ENCODE measurements around the gene GNAI3. TPM values are rescaled to one million over a fixed set of nuclear protein-coding genes. Genes with fewer than 3 reads are reported as not detected.
A peak's percentile ranks its signal among the peaks of the same experiment; 100 is the strongest.

Gene GNAI3
- total and polyA plus RNA-seq, 2 of the 8 experiments (the other 6 are each of a cell fraction or from before 2014, with no cell fraction given): 4.0 to 9.8 TPM

DNA sequence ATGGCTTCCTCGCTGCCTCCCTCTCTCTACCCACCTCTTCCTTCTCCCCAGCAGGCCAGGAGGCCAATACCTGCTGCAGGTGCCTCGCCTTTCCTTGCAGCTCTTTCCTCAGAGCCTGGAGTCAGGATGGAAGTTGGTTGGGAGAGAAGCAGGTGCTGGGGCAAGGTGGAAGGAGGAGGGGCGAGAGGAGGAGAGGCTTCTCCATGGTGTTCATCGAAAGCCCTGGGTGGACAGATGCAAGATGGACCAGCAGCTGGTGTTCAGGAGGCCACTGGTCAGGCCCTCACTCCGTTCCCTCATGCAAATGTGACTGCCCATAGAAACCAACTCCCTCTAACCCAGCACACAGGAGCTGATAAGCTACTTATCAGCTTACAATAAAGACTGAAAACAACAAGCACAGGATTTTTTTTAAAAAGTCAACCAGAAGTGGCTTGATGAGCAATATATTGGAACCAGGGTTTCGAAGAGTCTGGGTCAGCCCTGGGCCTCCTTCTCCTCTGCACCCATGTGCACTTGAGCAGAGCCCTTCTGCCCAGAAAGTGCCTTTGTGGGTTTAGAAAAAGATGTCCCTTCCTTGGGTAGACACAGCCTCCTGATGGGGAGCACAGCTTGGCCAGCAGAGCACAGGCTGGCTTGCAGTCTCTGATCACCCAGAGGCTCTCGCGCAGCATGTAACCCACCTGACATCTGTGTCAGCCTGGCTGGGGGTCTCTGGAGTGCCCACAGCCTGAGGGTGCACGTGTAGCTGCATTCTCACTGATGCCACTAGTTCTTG lies 90.8 kb downstream of the GNAI3 start:
- H3K79me2 ChIP-seq (ENCODE audit: control insufficient read depth in 1 of 2, insufficient read depth in 2 of 2, low read length in 2 of 2): no peaks in the 10 kb centered on the region
- no peak overlapping the region for H4K91ac ChIP-seq (replicated peaks; ENCODE audit: insufficient read length, low read length)
- no peak overlapping the region for H3K4me2 ChIP-seq (ENCODE audit: insufficient read depth in 1 of 2, low read depth in 2 of 2, low read length in 2 of 2)
- no peak overlapping the region for H3K4ac ChIP-seq (replicated peaks; ENCODE audit: insufficient read length, low read depth, low read length)
- 0 out of 2 replicates have a peak overlapping the region, but pooled peaks have one; percentile 39 for H2BK12ac ChIP-seq (ENCODE audit: low read depth, low read length)
- DNase-seq (ENCODE audit: low read depth in 1 of 2, low spot score in 2 of 2): peak in 1 of 2 experiments; percentile 38
- H2BK5ac ChIP-seq (ENCODE audit: low read depth, low read length): no peak overlapping the region
- no peak overlapping the region for H3K14ac ChIP-seq (ENCODE audit: insufficient read length)
- H2BK15ac ChIP-seq (ENCODE audit: low read length): no peak overlapping the region
- H2BK20ac ChIP-seq (ENCODE audit: low read length): no peak overlapping the region
- no peaks in the 10 kb centered on the region for H3K79me1 ChIP-seq (ENCODE audit: low read depth, low read length)
- peaks cover 0 to 2% of the 10 kb centered on the region in 2 experiments for H4K20me1 ChIP-seq (replicated peaks in 1 of 2; ENCODE audit: control insufficient read depth in 1 of 2, insufficient read depth in 2 of 2, low read length in 2 of 2)
- TF ChIP-seq KDM5A (IDR thresholded peaks at IDR 0.05; ENCODE audit: low read length): no peak
- TF ChIP-seq EZH2 (IDR thresholded peaks at IDR 0.05; ENCODE audit: low read depth, low read length, severe bottlenecking): no peak
- TF ChIP-seq, protein P1, sequence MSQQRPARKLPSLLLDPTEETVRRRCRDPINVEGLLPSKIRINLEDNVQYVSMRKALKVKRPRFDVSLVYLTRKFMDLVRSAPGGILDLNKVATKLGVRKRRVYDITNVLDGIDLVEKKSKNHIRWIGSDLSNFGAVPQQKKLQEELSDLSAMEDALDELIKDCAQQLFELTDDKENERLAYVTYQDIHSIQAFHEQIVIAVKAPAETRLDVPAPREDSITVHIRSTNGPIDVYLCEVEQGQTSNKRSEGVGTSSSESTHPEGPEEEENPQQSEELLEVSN (IDR thresholded peaks at IDR 0.05): no peak
- TF ChIP-seq SIX5 (IDR thresholded peaks at IDR 0.05; ENCODE audit: low read depth, low read length): no peak
- no peak for TF ChIP-seq BRCA1 (IDR thresholded peaks at IDR 0.05; ENCODE audit: low read depth, low read length)
- no peak for TF ChIP-seq TBP (IDR thresholded peaks at IDR 0.05; ENCODE audit: low read depth, low read length)
- TF ChIP-seq HDAC2 (IDR thresholded peaks at IDR 0.05; ENCODE audit: borderline replicate concordance in 1 of 2, low read depth in 2 of 2, low read length in 2 of 2): no peak
- TF ChIP-seq RXRA (IDR thresholded peaks at IDR 0.05; ENCODE audit: insufficient read depth, low read depth, low read length): no peak
- TF ChIP-seq KDM4A (IDR thresholded peaks at IDR 0.05; ENCODE audit: low read depth, low read length, severe bottlenecking): no peak
- H3K23ac ChIP-seq (ENCODE audit: insufficient read length): no peak overlapping the region
- FAIRE-seq: no peak
- H3K23me2 ChIP-seq (ENCODE audit: low read depth, low read length): no peaks in the 10 kb centered on the region
- H4K8ac ChIP-seq (ENCODE audit: extremely low read depth, insufficient read depth, low read length): peak overlapping the region; percentile 16; the same call in 1 of the 2 replicates
- no peaks in the 10 kb centered on the region for H3K9me3 ChIP-seq (ENCODE audit: insufficient read depth in 2 of 2, low read depth in 1 of 2, low read length in 1 of 2)
- no peak overlapping the region for H3K56ac ChIP-seq (replicated peaks; ENCODE audit: insufficient read length, low read depth, low read length)
- H4K5ac ChIP-seq (ENCODE audit: insufficient read length, low read depth, low read length): no peak overlapping the region
- H3K36me3 ChIP-seq (ENCODE audit: control insufficient read depth in 2 of 4, insufficient read depth in 4 of 4, low read length in 3 of 4): no peaks in the 10 kb centered on the region
- H3K4me3 ChIP-seq (ENCODE audit: extremely low read depth in 1 of 4, insufficient read depth in 2 of 4, low read depth in 3 of 4, low read length in 4 of 4): no peak overlapping the region
- CTCF ChIA-PET (ENCODE audit: partially characterized antibody): interaction anchor here (0.5 to 10.7 kb wide), 66 partner anchors 9 to 530 kb away, joined by 3 to 293 read pairs (median 8); partner anchors contain the start of genes AHCYL1, CYB561D1, EPS8L3 and GNAI3
- H3K27me3 ChIP-seq (replicated peaks in 1 of 4; ENCODE audit: control insufficient read depth in 3 of 4, extremely low read depth in 1 of 4, insufficient read depth in 3 of 4, low read length in 3 of 4): no peaks in the 10 kb centered on the region; a peak in 2 of 7 replicates
- no peak overlapping the region for H2AFZ ChIP-seq (ENCODE audit: low read length)
- no peak overlapping the region for H3K9ac ChIP-seq (replicated peaks in 1 of 4; ENCODE audit: extremely low read depth in 1 of 4, low read depth in 3 of 4, low read length in 3 of 4)
- peaks cover 5 to 8% (median 6%) of the 10 kb centered on the region in 4 experiments; a peak in 6 of 7 replicates for H3K4me1 ChIP-seq (replicated peaks in 1 of 4; ENCODE audit: control insufficient read depth in 3 of 4, insufficient read depth in 4 of 4, low read length in 3 of 4)
- no peak overlapping the region for H2BK120ac ChIP-seq (replicated peaks; ENCODE audit: low read depth, low read length)
- H3K27ac ChIP-seq (ENCODE audit: low read depth, low read length): no peak overlapping the region
- WGBS, 2 experiments (ENCODE audit: extremely low coverage in 1 of 2, insufficient coverage in 1 of 2, insufficient read length in 1 of 2, insufficient replicate concordance in 2 of 2, low coverage in 1 of 2, low lambda C conversion rate in 2 of 2, missing lambda C conversion rate in 1 of 2): 88% methylated on average over 9 of the region's 9 CpGs; no CpG with 5 or more reads in 1 of the 2 experiments
- POLR2A ChIA-PET (ENCODE audit: partially characterized antibody): interaction anchor here (0.6 to 4.5 kb wide), 6 partner anchors 10 to 344 kb away, joined by 3 to 18 read pairs (median 6); partner anchors contain the start of genes AMPD2, GNAI3 and GNAT2
- no peak overlapping the region for H2AK5ac ChIP-seq (ENCODE audit: low read depth, low read length)
- H3K18ac ChIP-seq (ENCODE audit: extremely low read depth, low read length): no peak overlapping the region

Data from H1 (cell line).